GM08714 (cell line): ENCODE measurements around the gene FGFR4.

Source experiments
- H3K4me3 ChIP-seq: fragments of 200-500 bp; sonication (Bioruptor generic); 2 replicates; pipeline ENCODE4 v1.5.1; 2014; ENCODE audit warnings: mild to moderate bottlenecking, low read length, inconsistent platforms
- ZNF274 ChIP-seq: IDR thresholded peaks from 2 replicates; pipeline ENCODE4 v1.6.1; 2012; ENCODE audit warnings: mild to moderate bottlenecking, low read depth, low read length

FGFR4 gene

DNA sequence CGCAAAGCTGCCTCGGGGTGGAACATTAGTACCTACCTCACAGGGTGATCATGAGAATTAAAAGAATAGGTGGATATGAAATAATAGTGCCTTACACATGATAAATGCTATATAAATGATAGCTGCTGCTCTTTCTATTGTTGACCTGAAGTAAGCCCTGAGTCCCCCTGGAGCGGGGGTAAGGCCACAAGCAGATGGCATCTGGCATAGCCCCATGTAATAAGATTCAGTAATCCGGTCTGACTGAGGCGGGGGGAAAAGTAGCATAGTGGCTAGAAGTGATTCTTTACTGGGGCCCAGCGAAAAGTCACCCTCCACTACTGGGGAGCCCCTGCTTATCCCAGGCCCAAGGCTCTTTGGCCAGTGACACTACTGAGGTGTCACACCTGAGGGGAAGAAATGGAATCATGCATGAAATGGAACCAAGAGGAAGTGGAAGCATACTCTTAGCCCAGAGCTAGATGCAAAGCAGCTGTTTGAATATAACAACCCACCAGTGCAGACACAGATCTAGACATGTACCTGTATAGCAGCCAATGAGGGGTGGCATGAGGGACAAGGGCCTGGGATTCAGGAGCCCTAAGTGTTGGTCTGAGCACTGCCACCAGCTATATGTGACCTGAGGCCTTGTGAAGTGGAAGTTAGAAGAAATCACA is 16.1 kb upstream of the FGFR4 start:
- no peak overlapping the region for H3K4me3 ChIP-seq
- TF ChIP-seq ZNF274 = no peak

GRCh38 chr5:177071666-177072385 is 14.9 kb upstream of the FGFR4 start:
- TF ChIP-seq ZNF274 = no peak
- no peak overlapping the region for H3K4me3 ChIP-seq

- TF ChIP-seq ZNF274 = no peak
- no peak overlapping the region for H3K4me3 ChIP-seq
Measured at GRCh38 chr5:177077335-177077734, 9.4 kb upstream of the FGFR4 start.

DNA sequence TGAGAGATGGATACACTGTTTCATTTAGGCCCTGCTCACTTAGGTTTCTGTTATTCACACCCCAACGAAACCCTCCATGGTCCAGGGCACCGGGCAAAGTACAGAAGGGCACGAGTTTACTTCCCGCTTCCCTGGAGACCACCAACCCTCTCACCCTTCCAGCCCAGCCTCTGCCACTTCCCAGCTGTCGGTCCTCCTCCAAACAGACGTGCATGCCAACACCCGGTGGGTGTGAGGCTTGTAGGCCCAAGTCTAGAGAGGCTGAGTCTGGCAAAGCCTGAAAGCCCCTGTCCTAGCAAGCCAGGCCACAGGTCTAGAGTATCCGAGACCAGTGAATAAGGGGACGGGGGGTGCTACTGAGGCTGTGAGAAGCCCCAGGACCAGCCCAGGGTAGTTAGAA is 7.1 kb upstream of the FGFR4 start:
- TF ChIP-seq ZNF274 = no peak
- H3K4me3 ChIP-seq = no peak overlapping the region

DNA sequence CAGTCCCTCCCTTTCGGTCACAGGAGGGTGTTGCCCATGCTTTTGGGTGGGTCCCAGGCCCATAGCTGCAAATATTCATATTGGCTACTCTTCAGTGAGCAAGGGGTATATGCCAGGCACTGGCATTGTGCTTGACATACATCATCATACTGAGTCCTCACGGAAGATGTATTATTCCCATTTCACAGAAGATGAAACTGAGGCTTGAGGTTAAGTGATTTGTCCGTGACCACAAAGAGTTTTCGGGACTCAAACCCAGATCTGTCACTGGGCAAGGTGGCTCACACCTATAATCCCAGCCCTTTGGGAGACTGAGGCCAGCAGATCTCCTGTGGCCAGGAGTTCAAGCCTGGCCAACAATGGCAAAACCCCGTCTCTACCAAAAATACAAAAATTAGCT is 6.5 kb upstream of the FGFR4 start:
- TF ChIP-seq ZNF274 = no peak
- no peak overlapping the region for H3K4me3 ChIP-seq

DNA sequence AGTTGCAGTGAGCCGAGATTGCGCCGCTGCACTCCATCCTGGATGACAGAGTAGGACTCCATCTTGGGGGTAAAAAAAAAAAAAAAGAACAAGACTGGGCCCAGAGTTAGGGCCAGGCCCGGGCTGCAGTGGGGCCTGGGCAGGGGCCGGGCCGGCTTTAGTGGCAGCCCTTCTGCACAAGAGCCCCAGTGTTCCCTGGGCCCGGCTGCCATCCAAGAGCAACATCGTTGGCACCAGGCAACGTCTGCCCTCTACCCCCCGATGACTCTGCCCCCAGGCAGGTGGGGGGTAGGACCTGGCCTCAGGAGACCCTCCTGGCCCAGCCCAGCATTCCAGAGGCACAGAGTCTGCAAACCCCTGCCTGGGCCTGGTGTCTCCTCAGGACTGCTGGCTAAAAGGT is 4.9 kb upstream of the FGFR4 start:
- H3K4me3 ChIP-seq = no peak overlapping the region
- no peak for TF ChIP-seq ZNF274

DNA sequence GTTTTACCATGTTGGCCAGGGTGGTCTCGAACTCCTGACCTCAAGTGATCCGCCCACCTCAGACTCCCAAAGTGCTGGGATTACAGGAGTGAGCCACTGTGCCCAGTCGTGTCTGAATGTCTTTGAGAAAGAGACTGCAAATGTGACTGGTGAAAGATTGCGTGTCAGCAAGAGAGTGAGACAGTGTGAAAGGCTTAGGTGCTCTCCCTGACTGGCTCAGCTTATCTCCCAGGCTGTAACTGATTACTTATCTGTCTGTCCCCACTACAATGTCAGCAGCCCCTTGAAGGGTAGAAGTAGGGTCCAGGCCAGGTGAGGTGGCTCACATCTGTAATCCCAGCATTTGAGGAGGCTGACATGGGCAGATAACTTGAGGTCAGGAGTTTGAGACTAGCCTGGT is 3.4 kb upstream of the FGFR4 start:
- no peak for TF ChIP-seq ZNF274
- no peak overlapping the region for H3K4me3 ChIP-seq

DNA sequence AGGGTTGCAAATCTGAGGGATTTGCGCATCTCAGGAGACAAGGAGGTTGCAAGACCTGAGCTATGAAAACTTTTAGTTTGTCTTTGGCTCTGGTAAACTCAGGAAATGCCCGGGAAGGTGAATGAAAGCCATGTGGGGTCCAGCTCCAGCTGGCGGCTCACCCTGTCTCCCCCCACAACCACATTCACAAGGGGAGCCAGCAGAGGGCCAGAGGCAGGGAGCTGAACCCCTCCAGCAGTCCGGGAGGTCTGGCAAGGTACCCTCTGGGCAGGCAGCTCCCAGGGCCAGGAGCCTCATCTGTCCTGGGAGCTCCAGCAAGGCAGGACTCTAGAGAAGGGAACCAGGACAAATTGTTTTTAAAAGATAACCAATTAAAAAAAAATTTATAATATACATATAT is 2.5 kb upstream of the FGFR4 start:
- TF ChIP-seq ZNF274 = no peak
- no peak overlapping the region for H3K4me3 ChIP-seq

- H3K4me3 ChIP-seq = no peak overlapping the region
- TF ChIP-seq ZNF274 = no peak
Measured at GRCh38 chr5:177085985-177086653, 596 bp upstream of the FGFR4 start.

- H3K4me3 ChIP-seq = peak overlapping the region; percentile 45; the same call in 1 of the 2 replicates
- TF ChIP-seq ZNF274 = no peak
Measured at GRCh38 chr5:177087398-177088005, 787 bp downstream of the FGFR4 start.

- TF ChIP-seq ZNF274 = no peak
- no peak overlapping the region for H3K4me3 ChIP-seq
Measured at GRCh38 chr5:177089127-177089526, 2.4 kb downstream of the FGFR4 start.

DNA sequence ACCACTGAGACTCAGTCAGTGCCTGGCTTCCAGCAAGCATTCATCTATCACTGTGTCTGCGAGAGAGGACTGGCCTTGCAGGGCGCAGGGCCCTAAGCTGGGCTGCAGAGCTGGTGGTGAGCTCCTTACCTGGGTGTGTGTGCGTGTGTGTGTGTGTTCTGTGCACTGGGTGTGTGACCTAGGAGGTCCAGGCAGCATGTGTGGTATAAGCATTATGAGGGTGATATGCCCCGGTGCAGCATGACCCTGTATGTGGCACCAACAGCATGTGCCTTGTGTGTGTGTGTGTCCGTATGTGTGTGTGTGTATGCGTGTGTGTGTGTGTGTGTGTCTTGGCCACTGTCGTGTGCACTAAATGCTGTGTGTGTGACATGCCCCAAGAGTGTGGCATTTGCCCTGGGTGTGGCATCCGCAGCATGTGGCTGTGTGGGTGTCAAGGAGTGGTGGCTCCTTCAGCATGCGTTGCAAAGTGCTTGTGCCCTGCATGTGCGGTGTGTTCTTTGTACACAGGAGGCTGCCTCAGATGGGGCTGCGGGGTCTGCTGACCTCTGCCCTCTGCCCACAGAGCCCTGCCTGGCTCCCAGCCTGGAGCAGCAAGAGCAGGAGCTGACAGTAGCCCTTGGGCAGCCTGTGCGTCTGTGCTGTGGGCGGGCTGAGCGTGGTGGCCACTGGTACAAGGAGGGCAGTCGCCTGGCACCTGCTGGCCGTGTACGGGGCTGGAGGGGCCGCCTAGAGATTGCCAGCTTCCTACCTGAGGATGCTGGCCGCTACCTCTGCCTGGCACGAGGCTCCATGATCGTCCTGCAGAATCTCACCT is 3.3 kb downstream of the FGFR4 start:
- TF ChIP-seq ZNF274 = no peak
- no peak overlapping the region for H3K4me3 ChIP-seq

GRCh38 chr5:177090813-177091212 is 4.1 kb downstream of the FGFR4 start:
- TF ChIP-seq ZNF274 = no peak
- H3K4me3 ChIP-seq = no peak overlapping the region

GRCh38 chr5:177091232-177091631 is 4.5 kb downstream of the FGFR4 start:
- no peak overlapping the region for H3K4me3 ChIP-seq
- no peak for TF ChIP-seq ZNF274
